ENCODE results near the gene SNAPC2.
"Not testable (repeated sequence)": the region's sequence is repeated elsewhere in the genome, so short reads cannot be mapped to it uniquely, and the experiment has no call there.

Gene SNAPC2

GRCh38 chr19:7933411-7933810 is 13.3 kb downstream of the SNAPC2 start:
- DNase-seq (ENCODE audit: low read depth) = no peak

DNA sequence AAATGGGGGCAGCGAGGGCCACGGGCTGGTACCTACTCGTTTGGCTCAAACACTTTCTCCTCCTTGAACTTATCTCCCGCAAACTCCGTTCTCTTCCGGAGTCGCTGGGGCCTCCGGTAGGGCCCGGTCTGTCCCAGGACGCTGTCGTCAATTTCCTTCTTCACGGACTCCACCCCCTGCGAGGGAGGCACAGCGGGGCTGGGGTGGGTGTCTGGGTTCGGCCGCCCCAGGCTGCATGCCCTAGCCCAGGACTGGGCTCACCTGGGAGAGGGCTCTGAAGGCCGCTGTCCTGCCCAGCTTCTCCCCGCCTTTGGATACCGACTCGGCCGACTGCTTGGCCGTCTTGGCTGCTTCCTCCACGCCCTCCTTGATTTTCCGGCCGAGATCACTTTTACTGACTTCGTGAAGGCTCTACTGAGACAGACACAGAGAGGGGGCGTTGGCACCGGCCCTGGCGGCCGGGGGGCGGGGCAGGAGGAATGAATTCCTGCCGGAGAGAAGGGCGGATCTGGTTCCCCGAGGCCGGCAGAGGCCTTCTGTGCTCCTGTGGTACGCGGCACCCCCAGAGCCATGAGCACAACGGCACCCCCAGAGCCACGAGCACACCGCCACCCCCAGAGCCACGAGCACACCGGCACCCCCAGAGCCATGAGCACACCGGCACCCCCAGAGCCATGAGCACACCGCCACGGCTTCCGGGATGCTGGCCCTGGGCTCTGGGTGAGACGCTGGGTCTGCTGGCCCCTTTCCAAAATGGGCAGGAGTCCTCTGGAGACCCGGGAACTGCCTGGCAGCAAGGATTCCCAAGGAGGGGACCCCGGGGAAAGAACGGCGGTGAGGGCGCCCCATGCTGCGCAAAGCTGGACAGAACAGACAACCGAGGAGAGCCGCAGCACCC is 13.9 kb downstream of the SNAPC2 start:
- DNase-seq (ENCODE audit: low read depth) = no peak

DNA sequence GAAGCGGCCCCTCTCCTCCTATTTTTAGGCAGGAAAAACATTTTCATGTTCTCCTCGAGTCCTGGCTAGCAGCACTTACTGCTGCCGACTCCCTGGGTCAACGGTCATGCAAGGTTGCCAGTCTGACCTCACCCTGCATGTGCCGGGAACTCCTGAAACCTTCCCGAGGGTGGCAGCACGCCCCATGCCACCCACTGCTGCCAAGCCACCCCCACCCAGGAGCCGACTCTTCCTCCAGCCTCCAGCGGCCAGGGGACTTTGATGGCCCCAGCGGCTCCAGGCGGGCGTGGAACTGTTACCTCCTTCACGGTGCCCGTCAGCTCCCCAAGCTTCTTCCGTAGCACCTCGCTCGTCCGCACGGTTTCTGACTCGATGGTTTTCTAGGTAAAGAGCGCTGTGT is 14.6 kb downstream of the SNAPC2 start:
- no peak for DNase-seq (ENCODE audit: low read depth)

- DNase-seq (ENCODE audit: low read depth) = no peak
Observed at GRCh38 chr19:7940841-7941240, 20.7 kb downstream of the SNAPC2 start.

- no peak for DNase-seq (ENCODE audit: low read depth)
Observed at GRCh38 chr19:7941895-7942596, 21.9 kb downstream of the SNAPC2 start.

GRCh38 chr19:7942981-7943443 is 22.9 kb downstream of the SNAPC2 start:
- no peak for DNase-seq (ENCODE audit: low read depth)

DNA sequence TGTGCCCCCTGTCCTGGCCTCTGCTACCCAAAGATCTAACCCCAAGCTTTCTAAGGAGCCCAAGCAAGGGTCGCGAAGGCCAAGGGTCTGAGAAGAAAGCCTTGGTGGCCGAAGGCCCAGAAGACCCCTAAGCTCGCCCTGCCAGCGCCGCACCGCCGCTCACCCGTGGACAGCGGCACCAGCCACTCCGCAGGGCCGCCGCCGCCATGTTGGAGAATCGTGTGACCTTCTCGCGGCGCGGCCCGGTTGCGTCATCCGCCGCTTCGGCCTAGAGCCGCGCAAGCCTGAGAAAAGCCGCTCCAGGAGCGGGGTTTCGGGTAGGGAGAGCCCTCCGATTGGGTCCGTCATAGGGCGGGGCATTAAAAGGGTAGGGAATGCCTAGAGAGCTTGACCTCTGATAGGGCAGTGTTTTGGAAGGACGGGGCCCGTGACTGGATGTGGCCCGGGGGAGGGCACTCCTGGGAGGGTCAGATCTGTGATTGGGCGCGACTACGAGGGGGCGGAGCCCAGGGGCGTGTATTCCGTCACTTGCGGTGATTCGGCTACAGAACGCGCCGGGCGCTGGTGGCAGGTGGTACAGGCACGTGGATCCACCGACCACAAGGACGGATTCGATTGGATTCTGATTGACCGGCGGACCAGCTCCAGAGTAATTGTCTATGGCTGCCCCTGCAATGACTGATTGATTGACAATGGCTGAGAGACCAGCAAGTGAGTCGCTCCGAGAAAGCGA is 23.5 kb downstream of the SNAPC2 start, which contains the start of gene TIMM44:
TIMM44 (minus strand) TSS at position 223 of the 733 bp plus-strand sequence; CDS start at position 208, 15 bp downstream.
- peak; percentile 99 for DNase-seq (ENCODE audit: low read depth)

DNA sequence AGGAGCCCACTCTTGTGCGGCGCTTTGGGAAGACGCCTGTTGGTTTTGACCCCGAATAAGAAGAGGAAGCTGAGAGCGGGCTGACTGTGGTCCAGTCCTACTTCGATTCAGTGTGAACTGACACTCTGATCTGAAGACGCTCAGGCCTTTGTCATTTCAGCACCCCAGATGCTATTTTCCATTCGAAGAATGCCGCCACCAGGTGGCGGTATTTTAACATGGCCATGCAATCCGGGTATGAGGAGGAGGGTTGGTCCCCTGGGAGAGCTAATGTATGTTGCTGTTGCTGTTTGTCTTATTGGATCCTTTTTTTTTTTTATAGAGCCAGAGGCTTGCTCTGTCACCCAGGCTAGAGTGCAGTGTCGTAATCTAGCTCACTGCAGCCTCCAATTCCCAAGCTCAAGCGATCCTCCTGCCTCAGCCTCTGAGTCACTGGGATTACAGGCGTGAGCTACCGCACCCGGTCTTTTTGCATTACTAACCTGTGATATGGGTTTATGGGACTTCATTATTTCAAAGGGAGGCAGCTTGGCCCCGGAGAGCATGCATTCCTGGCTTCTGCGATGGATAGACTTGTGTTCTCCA is 24.1 kb downstream of the SNAPC2 start:
- DNase-seq (ENCODE audit: low read depth) = peak; percentile 61

DNA sequence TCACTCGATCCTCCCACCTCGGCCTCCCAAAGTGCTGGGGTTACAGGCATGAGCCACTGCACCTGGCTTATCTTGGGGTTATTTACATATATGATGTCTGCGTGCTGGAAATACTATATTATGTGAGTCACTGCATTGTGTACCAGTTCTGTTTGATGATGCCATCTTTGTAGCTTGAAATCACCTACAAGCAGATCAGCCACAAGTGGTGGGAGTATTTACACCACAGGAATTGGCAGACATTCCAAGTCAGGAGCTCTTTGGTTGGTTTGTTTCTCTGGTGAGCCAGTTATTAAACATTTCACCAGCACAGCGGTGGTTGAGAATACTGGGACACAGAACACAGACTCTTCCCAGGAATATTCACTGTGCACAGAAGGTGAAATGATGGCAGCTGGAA is 27.8 kb downstream of the SNAPC2 start:
- no peak for DNase-seq (ENCODE audit: low read depth)

DNA sequence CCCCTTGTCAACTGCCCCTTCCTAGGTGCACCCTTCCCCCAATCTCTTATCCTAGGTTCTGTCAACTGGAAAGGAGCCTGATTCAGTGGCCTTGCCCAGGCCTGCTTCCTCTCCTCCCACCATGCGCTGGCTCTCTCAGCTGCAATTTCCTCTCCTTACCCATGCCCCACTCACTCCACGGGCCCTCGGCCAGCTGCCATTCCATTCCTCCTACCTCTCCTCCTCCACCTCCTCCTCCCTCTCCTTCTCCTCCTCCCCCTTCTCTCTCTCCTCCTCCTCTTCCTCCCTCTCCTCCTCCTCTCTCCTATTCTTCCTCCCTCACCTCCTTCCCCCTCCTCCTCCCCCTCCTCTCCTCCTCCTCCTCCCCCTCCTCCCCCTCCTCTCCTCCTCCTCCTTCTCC is 32.9 kb downstream of the SNAPC2 start:
- no peak for DNase-seq (ENCODE audit: low read depth)

DNA sequence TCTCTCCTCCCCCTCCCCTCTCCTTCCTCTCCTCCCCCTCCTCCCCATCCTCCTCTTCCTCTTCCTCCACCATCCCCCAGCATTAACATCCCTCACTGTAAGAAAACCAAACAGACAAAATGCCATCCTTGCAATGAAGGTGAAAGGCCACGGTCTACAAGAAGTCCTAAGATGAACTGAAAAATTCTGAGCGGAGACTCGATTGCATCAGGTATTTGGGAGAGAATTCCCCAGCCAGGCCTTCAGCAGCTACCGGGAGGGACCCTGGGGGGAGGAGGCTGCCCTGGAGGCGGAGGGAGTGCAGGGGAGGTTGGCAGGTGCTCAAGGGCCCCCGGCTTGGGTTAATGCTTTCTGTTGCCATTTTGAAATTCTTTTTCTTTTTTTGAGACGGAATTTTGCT is 33.4 kb downstream of the SNAPC2 start:
- no peak for DNase-seq (ENCODE audit: low read depth)

GRCh38 chr19:7955696-7956095 is 35.6 kb downstream of the SNAPC2 start:
- DNase-seq (ENCODE audit: low read depth) = no peak

DNA sequence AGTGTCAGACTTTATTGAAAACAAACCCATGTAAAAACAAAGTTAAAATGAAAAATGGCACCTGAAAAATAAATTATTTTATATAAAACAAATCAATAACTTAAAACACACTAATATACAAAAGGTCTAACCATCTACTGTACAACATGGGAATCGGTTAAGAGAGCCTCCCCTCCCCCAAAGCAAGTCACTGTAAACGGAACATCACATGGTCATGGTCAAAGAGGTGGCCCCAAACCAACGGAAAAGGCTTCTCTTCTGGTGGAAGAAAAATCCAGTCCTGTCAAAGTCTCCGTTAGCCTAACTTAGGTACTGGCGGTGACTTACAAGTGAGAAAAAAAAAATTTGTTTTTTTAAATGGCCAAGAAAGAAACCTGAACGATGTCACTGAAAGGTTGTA is 39.1 kb downstream of the SNAPC2 start:
- no peak for DNase-seq (ENCODE audit: low read depth)

DNA sequence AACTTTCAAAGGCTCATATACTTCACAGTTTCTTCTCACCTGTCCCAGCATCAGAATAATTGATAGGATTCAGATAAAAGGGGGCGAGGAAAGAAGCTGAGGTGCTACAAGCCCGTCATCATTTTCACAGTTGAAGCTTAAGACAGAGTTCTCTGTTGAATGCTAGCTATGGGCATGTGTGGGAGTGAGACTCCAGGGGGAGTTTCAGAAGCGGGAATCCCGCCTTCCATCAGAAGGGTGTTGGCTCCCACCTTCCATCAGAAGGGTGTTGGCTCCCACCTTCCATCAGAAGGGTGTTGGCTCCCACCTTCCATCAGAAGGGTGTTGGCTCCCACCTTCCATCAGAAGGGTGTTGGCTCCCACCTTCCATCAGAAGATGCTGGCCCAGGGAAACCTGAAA is 40.9 kb downstream of the SNAPC2 start:
- DNase-seq (ENCODE audit: low read depth) = not testable (repeated sequence)

DNA sequence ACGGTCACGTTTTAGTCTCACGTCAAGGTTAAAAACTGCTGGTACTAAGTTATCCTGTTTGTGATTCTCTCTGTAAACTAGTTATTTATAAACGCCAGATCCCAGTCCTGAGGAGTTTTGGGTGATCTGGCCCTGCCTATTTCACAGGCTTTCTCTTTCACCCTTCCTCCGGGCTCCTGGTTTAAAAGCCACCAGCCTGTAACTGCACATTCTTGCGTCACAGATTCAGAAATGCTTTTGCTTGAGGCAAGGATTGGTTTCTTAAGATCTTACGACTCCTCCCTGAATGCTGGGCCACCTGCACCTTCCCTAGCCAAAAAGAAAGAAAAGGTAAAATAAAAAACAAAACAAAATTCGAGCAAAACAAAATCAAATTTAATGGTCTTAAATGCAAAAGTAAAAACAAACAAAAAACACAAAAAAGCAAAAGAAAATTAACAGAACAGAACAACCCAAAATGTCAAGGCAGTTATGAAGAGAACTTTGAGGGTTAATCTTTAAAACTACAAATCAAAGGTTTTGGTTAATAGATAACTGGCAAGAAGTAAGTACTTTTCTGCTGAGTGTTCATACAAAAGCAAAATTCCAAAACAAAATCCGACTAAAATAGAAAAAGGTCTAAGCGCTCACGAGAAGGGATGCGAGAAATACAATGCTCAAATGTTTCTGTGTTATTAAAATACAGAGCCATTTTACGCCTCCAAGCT is 41.9 kb downstream of the SNAPC2 start:
- DNase-seq (ENCODE audit: low read depth) = no peak

- no peak for DNase-seq (ENCODE audit: low read depth)
Observed at GRCh38 chr19:7962644-7963268, 42.6 kb downstream of the SNAPC2 start.

GRCh38 chr19:7963566-7963965 is 43.4 kb downstream of the SNAPC2 start:
- no peak for DNase-seq (ENCODE audit: low read depth)

- DNase-seq (ENCODE audit: low read depth) = no peak
Observed at GRCh38 chr19:7965259-7965841, 45.2 kb downstream of the SNAPC2 start.

- no peak for DNase-seq (ENCODE audit: low read depth)
Observed at GRCh38 chr19:7965921-7966665, 46.0 kb downstream of the SNAPC2 start.
